Activated CD4-positive, CD25-positive, alpha-beta regulatory T cell (primary cell): Measurements from ENCODE around the gene INHA.

Experiments
- DNase-seq, 4 experiments: peaks; one replicate each; lab custom pipeline; 2025; lab: John Stamatoyannopoulos, UW

Gene INHA

GRCh38 chr2:219572237-219573001 is at the start of gene INHA:
Gene INHA, plus strand, starts transcription at chr2:219572310. Its CDS starts 65 bp downstream, at chr2:219572375.
- DNase-seq, result no peak

- DNase-seq, result no peak
Measured at GRCh38 chr2:219523031-219523671, 49.0 kb upstream of the INHA start.

- no peak for DNase-seq
Measured at GRCh38 chr2:219524817-219525216, 47.3 kb upstream of the INHA start.

- DNase-seq, result no peak
Measured at GRCh38 chr2:219525533-219526232, 46.4 kb upstream of the INHA start.

GRCh38 chr2:219526320-219527075 is 45.6 kb upstream of the INHA start:
- DNase-seq, result no peak

GRCh38 chr2:219527076-219527394 is 45.1 kb upstream of the INHA start:
- DNase-seq, result no peak

GRCh38 chr2:219527472-219527871 is 44.6 kb upstream of the INHA start:
- DNase-seq, result no peak

GRCh38 chr2:219530048-219530963 is 41.8 kb upstream of the INHA start:
- peak; percentile 70 to 80 (median 76) for DNase-seq

GRCh38 chr2:219531639-219532377 is 40.3 kb upstream of the INHA start:
- DNase-seq, result no peak

GRCh38 chr2:219532378-219532649 is 39.8 kb upstream of the INHA start:
- no peak for DNase-seq

- no peak for DNase-seq
Measured at GRCh38 chr2:219533930-219534661, 38.0 kb upstream of the INHA start.

GRCh38 chr2:219536425-219536824 is 35.7 kb upstream of the INHA start:
- no peak for DNase-seq

- DNase-seq, result no peak
Measured at GRCh38 chr2:219536967-219537366, 35.1 kb upstream of the INHA start.

GRCh38 chr2:219537657-219538488 is 34.2 kb upstream of the INHA start:
- DNase-seq, result no peak

GRCh38 chr2:219538504-219538951 is 33.6 kb upstream of the INHA start:
- no peak for DNase-seq

- no peak for DNase-seq
Measured at GRCh38 chr2:219538956-219539788, 32.9 kb upstream of the INHA start.

GRCh38 chr2:219539926-219540678 is 32.0 kb upstream of the INHA start:
- no peak for DNase-seq
